Stimulated activated naive B cell treated with anti-CD40 and anti-IgM and Interleukin-4, amounts not matched to agents 10 μg/mL and 1 μg/mL and 100 μg/mL, for 72 hours (primary cell): Measurements from ENCODE around the gene TSPAN14.

Experiments
- ATAC-seq, 2 donors: fragments of 150-1000 bp; cut with Tn5 transposase; replicated peaks; 2 replicates each; pipeline ENCODE4 v1.10.0; 2021; ENCODE audit warnings: moderate library complexity in 1 of 2
- DNase-seq: peaks from one replicate; pipeline ENCODE4 v3.0.0; 2021
- H3K27ac Mint-ChIP-seq: one replicate; pipeline ENCODE4 v1.8.0; 2022; ENCODE audit warnings: mild to moderate bottlenecking, mixed read lengths
- H3K27me3 Mint-ChIP-seq, 2 donors: one replicate each; pipeline ENCODE4 v1.8.0; 2022; ENCODE audit warnings: mixed read lengths in 2 of 2
- H3K36me3 Mint-ChIP-seq, 2 donors: one replicate each; pipeline ENCODE4 v1.8.0; 2022; ENCODE audit warnings: mixed read lengths in 2 of 2, mild to moderate bottlenecking in 1 of 2
- H3K4me1 Mint-ChIP-seq, 2 donors: one replicate each; pipeline ENCODE4 v1.8.0; 2022; ENCODE audit warnings: mixed read lengths in 2 of 2, mild to moderate bottlenecking in 1 of 2
- H3K4me3 Mint-ChIP-seq, 2 donors: one replicate each; pipeline ENCODE4 v1.8.0; 2022; ENCODE audit warnings: mild to moderate bottlenecking in 2 of 2, mixed read lengths in 2 of 2, moderate library complexity in 1 of 2
- H3K9me3 Mint-ChIP-seq, 2 donors: one replicate each; pipeline ENCODE4 v1.8.0; 2022; ENCODE audit warnings: mixed read lengths in 2 of 2, mild to moderate bottlenecking in 1 of 2

TSPAN14 gene

DNA sequence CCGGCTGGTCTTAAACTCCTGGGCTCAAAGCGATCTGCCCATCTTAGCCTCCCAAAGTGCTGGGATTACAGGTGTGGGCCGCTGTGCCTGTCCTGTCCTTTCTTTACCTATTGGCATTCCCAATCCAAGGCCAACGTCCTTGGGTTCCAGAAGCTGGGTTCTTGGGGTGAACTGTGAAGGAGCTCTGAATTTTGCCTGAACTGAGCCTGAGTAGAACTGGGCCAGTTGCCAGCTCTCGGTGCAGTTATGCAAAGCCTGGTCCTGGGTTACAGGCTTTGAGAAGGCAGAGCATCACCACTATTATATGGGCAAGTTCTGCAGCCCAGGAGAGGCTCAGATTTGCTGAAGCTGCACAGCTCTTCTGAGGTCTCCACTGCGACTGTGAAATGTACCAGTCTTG, 59.0 kb downstream of the TSPAN14 start:
- no peaks in the 10 kb centered on the region for H3K27me3 Mint-ChIP-seq
- DNase-seq (no peak), ATAC-seq (no peak)
- H3K4me3 Mint-ChIP-seq = no peak overlapping the region
- no peak overlapping the region for H3K27ac Mint-ChIP-seq
- H3K4me1 Mint-ChIP-seq = peaks cover 12 to 30% of the 10 kb centered on the region in 2 donors
- H3K9me3 Mint-ChIP-seq = no peaks in the 10 kb centered on the region
- H3K36me3 Mint-ChIP-seq = peaks cover 38 to 57% of the 10 kb centered on the region in 2 donors

DNA sequence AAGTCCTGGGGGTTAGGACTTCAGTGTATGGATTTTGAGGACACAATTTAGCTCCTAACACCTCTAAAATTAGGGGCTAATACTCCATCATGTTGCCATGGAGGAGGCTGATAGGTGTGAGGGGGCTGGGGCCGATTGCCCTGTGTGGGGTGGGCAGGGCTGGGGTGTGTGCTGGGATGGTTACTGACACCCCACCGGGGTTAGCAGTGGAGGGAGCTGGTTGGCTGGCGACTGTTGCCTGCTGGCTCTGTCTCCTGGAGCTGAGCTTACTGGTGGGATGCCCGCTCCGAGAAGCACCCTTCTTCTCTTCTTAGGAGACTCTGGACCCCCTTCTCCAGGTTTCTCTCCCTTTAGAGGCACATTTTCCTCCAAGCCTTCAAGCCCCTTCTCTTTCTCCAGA, 61.4 kb downstream of the TSPAN14 start:
- ATAC-seq (no peak), DNase-seq (no peak)
- Mint-ChIP-seq H3K4me3 (no peak overlapping the region), H3K4me1 (peaks cover 26 to 44% of the 10 kb centered on the region in 2 donors), H3K9me3 (no peaks in the 10 kb centered on the region), H3K27ac (no peak overlapping the region), H3K36me3 (peaks cover 38 to 58% of the 10 kb centered on the region in 2 donors), H3K27me3 (no peaks in the 10 kb centered on the region)

DNA sequence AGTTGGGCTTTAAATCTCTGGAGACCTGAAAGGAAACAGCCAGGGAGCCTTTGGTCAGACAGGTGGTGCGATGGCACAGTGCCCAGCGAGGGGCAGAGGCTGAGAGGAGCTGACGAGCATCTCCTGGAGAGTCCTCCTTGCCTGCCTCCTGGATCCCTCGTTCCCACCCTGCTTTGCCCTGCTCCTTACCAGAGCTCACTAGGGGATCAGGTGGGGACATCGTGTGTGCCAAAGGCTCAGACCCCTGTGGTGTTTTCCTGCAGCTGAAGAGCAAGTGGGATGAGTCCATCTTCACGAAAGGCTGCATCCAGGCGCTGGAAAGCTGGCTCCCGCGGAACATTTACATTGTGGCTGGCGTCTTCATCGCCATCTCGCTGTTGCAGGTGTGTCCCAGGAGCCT, 61.8 kb downstream of the TSPAN14 start:
- H3K9me3 Mint-ChIP-seq = no peaks in the 10 kb centered on the region
- H3K27ac Mint-ChIP-seq = no peak overlapping the region
- H3K27me3 Mint-ChIP-seq = no peaks in the 10 kb centered on the region
- ATAC-seq (no peak), DNase-seq (no peak)
- H3K4me1 Mint-ChIP-seq = peaks cover 30 to 47% of the 10 kb centered on the region in 2 donors
- H3K36me3 Mint-ChIP-seq = peaks cover 41 to 62% of the 10 kb centered on the region in 2 donors
- H3K4me3 Mint-ChIP-seq = no peak overlapping the region

DNA sequence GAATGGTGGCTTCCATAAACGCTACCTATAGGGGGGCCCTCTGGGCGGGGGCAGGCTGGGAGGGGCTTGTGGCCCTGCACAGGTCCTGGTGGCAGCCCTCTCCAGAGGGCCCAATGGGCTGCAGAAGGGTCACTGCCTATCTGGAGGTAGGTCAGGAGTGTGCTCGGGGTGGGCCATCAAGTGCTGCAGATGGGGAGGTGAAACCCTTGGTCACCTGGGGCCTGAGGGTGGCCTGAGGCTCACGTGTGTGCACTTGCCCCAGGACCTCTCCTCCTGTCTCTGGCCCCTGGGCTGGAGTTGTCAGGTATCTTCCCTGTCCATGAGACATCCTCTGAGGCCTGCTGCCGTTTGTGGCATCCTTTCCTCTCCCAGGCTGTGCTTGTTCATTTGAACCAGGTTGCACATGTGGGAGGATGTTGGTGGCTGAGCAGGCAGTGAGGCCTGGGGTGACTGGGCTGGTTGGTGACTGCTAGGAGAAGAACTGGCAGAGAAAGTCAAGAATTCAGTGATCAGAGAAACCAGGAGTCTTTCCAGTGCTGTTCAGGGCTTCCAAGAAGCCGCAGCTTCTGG, 62.5 kb downstream of the TSPAN14 start:
- Mint-ChIP-seq H3K27ac (no peak overlapping the region), H3K4me1 (peaks cover 31 to 42% of the 10 kb centered on the region in 2 donors), H3K27me3 (no peaks in the 10 kb centered on the region), H3K9me3 (no peaks in the 10 kb centered on the region), H3K4me3 (no peak overlapping the region), H3K36me3 (peaks cover 41 to 63% of the 10 kb centered on the region in 2 donors)
- DNase-seq (no peak), ATAC-seq (no peak)

DNA sequence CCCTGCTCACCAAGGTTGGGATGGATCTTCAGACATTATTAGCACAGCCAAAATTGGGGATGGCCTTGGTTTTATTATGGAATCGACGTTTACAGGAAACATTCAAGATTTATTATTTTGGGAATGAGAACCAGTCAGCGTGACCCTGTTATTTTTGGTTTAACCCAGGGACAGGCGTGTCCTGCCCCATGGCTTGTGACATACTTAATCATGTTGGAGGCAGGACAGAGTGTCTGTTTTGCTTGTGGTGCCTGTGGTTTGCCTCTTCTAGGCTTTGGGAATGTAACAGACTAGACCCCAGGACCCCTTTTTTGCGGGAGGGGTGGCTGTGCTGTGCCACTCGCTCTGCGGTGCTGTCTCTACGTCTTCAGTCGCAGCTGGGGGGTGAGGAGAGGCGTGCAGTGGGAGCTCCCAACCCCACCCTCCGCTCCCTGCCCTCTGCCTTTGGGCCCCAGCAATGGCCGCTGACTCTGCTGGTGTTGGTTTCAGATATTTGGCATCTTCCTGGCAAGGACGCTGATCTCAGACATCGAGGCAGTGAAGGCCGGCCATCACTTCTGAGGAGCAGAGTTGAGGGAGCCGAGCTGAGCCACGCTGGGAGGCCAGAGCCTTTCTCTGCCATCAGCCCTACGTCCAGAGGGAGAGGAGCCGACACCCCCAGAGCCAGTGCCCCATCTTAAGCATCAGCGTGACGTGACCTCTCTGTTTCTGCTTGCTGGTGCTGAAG, 63.5 kb downstream of the TSPAN14 start:
- Mint-ChIP-seq H3K27ac (no peak overlapping the region), H3K36me3 (peaks cover 34 to 57% of the 10 kb centered on the region in 2 donors)

DNA sequence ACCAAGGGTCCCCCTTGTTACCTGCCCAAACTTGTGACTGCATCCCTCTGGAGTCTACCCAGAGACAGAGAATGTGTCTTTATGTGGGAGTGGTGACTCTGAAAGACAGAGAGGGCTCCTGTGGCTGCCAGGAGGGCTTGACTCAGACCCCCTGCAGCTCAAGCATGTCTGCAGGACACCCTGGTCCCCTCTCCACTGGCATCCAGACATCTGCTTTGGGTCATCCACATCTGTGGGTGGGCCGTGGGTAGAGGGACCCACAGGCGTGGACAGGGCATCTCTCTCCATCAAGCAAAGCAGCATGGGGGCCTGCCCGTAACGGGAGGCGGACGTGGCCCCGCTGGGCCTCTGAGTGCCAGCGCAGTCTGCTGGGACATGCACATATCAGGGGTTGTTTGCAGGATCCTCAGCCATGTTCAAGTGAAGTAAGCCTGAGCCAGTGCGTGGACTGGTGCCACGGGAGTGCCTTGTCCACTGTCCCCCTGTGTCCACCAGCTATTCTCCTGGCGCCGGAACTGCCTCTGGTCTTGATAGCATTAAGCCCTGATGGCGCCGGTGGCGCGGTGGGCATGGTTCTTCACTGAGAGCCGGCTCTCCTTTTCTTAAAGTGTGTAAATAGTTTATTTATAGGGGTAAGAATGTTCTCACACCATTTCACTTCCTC, 64.2 kb downstream of the TSPAN14 start:
- H3K4me3 Mint-ChIP-seq = peak overlapping the region in 1 of 2 donors; percentile 4
- peaks cover 34 to 50% of the 10 kb centered on the region in 2 donors for H3K36me3 Mint-ChIP-seq
- H3K4me1 Mint-ChIP-seq = peaks cover 33 to 41% of the 10 kb centered on the region in 2 donors

More for the DNA sequence above, 63.5 kb downstream of the TSPAN14 start:
- no peak overlapping the region for H3K4me3 Mint-ChIP-seq
- no peaks in the 10 kb centered on the region for H3K9me3 Mint-ChIP-seq
- ATAC-seq = no peak
- no peaks in the 10 kb centered on the region for H3K27me3 Mint-ChIP-seq
- peaks cover 31 to 41% of the 10 kb centered on the region in 2 donors for H3K4me1 Mint-ChIP-seq
- no peak for DNase-seq

DNA sequence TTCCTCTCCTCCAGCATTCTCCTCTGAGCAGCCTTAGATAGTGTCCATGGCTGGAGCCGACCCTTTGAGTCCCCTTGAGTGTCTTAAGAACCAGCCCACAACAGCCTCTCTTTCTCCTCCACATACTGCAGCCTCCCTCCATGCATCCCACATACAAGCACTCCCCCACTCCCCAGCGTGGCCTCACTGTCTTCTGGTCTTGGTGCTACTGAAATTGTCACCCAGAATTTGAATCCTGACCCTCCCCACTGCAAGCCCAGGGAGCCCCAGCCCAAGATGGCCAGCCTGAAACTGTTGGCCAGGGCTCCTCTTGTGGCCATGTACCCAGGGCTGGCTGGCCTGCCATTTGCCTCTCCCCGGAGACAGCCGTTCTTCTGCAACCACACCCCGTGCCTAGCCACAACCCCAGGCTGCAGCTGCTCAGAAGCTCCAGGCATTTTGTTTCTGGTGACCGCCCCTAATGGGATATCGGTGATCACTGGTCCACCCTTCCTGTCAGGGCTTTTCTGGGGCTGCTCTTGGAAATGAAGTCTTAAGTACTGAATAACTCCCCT, 64.8 kb downstream of the TSPAN14 start:
- Mint-ChIP-seq H3K27me3 (no peaks in the 10 kb centered on the region), H3K9me3 (no peaks in the 10 kb centered on the region), H3K4me3 (peak overlapping the region; percentile 4 to 39), H3K4me1 (peaks cover 37 to 46% of the 10 kb centered on the region in 2 donors), H3K36me3 (peaks cover 34 to 47% of the 10 kb centered on the region in 2 donors), H3K27ac (peak overlapping the region; percentile 60)
- DNase-seq = no peak
- peak; percentile 28 to 38 for ATAC-seq

More for the DNA sequence above, 64.2 kb downstream of the TSPAN14 start:
- no peaks in the 10 kb centered on the region for H3K27me3 Mint-ChIP-seq
- H3K9me3 Mint-ChIP-seq = no peaks in the 10 kb centered on the region
- ATAC-seq = peak; percentile 70 to 77
- DNase-seq = no peak
- H3K27ac Mint-ChIP-seq = peak overlapping the region; percentile 60

DNA sequence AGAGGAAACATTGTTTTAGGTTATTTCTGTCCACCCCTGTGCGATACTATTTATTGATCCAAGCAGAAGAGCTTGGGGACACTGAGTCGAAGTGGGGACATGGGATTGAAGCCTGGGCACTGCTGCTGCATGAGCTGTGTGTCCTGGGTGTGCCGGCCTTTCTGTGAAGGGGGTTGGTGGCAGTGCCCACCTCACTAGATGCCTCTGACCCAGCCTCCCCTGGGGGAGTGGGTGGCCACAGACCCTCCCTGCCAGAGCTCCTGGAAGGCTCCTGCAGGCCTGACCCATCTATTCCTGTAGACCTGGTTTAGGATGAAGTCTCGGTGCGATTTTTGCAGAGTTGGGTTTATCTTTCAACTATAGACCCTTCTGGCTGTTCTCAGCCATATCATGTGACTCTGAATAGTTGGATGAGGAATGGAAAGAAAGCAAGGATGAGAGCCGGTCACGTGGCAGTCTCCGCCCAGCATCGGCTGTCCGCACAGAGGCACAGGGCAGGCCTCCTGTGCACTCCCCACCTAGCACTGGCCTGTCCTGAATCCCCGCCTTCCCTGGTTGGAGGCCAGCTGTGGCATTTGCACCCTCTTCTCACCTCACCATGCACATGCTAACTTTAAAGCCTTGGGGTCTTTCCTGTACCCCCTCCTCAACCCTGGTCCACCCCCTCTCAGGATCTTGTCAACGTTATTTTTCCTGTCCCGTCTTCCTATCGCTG, 66.0 kb downstream of the TSPAN14 start:
- DNase-seq (no peak), ATAC-seq (no peak)
- H3K36me3 Mint-ChIP-seq = peaks cover 26 to 39% of the 10 kb centered on the region in 2 donors
- H3K4me1 Mint-ChIP-seq = peaks cover 38 to 49% of the 10 kb centered on the region in 2 donors
- H3K4me3 Mint-ChIP-seq = no peak overlapping the region
- H3K27me3 Mint-ChIP-seq = no peaks in the 10 kb centered on the region
- H3K27ac Mint-ChIP-seq = no peak overlapping the region
- H3K9me3 Mint-ChIP-seq = no peaks in the 10 kb centered on the region

DNA sequence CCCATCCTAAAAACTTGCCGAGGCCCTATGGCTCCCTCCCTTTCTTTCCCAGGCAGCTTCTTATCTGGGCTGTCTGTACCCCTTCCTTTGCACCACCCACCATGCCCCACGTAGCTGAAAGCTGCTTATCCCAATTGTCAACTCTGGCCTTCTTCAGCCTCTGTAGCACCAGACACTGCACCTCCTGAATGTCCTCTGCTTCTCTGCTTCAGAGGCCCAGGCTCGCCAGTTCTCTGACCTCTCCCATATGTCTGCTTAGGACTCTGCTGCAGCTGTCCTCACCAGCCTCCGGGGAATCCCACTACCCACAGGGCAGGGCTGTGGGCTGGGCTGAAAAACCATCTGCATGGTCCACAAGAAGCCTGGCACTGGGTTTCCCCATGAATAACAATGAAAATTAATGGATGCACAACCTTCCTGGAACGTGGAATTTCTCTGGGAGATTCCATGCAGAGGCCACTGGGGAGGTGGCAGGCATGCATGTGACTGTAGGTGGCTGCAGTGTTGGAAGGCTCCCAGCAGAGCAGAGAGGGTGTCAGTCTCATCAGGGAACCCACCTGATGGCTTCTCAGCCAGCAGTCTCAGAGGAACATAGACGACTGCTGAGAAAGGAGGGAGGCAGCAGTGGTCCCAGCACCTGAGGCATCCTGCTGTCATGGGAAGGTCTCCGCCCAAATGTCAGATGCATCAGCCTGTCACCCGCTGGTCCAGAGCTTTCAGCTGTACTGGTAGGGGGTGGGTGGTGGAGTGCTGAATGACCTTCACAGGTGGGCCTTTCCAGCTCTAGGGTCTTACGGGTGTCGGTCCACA, 66.8 kb downstream of the TSPAN14 start:
- H3K4me1 Mint-ChIP-seq = peaks cover 38 to 49% of the 10 kb centered on the region in 2 donors
- H3K4me3 Mint-ChIP-seq = no peak overlapping the region
- H3K36me3 Mint-ChIP-seq = peaks cover 24 to 39% of the 10 kb centered on the region in 2 donors
- H3K9me3 Mint-ChIP-seq = no peaks in the 10 kb centered on the region
- peak in 1 of 2 donors; percentile 33 for ATAC-seq
- no peak for DNase-seq
- no peaks in the 10 kb centered on the region for H3K27me3 Mint-ChIP-seq
- H3K27ac Mint-ChIP-seq = no peak overlapping the region

DNA sequence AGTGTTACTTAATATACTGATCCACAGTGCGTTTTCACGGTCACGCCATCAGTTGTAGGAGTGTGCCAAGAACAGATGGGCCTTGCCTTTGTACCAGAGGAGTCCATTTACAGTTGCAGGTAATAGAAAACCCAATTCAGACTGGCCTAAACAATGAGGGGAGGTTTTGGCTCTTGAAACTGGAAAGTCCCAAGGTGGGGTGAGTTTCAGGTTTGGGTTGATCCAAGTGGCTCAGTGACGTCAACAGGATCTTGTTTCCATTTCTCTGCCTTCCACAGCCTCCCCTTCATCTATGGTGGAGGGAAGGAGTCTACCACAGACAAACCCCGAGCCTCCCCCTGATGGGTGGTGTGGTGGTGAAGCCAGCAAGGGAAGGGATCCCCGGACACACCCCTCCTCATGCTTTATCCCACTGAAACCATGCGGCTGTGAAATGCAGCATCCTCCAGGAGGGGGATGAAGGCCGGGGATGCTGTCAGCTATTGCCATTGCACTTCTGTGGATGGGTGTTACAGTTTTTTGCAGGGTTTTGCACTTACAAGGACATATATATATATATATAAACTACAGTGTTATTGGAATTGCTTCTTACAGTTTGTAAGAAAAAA, 68.8 kb downstream of the TSPAN14 start:
- peaks cover 12 to 21% of the 10 kb centered on the region in 2 donors for H3K36me3 Mint-ChIP-seq
- DNase-seq = no peak
- H3K4me3 Mint-ChIP-seq = no peak overlapping the region
- H3K4me1 Mint-ChIP-seq = peaks cover 29 to 31% of the 10 kb centered on the region in 2 donors
- H3K27ac Mint-ChIP-seq = no peak overlapping the region
- ATAC-seq = no peak
- no peaks in the 10 kb centered on the region for H3K27me3 Mint-ChIP-seq
- no peaks in the 10 kb centered on the region for H3K9me3 Mint-ChIP-seq

DNA sequence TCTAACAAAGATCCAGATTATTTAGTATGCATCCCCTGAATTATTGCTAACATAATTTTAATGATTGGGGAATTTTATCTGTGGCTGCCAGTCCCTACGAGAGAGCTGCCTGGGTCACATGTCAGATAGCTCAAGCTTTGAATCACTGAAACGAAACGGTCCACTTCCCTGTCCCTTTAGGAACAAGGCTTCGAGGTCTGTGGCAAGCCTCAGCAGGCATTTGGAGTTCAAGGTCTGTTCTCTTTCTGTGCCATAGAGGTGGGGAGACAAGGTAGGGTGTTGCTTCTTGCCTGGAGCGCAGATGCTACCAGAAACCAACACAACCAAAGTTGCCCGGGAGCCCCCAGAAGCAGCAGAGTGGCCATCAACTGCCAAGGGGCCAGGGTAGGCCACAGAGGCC, 69.7 kb downstream of the TSPAN14 start:
- Mint-ChIP-seq H3K36me3 (peaks cover 6 to 11% of the 10 kb centered on the region in 2 donors), H3K4me1 (peaks cover 22 to 29% of the 10 kb centered on the region in 2 donors), H3K27me3 (no peaks in the 10 kb centered on the region), H3K9me3 (no peaks in the 10 kb centered on the region), H3K27ac (no peak overlapping the region), H3K4me3 (no peak overlapping the region)
- ATAC-seq (peak; percentile 33 to 44), DNase-seq (no peak)

DNA sequence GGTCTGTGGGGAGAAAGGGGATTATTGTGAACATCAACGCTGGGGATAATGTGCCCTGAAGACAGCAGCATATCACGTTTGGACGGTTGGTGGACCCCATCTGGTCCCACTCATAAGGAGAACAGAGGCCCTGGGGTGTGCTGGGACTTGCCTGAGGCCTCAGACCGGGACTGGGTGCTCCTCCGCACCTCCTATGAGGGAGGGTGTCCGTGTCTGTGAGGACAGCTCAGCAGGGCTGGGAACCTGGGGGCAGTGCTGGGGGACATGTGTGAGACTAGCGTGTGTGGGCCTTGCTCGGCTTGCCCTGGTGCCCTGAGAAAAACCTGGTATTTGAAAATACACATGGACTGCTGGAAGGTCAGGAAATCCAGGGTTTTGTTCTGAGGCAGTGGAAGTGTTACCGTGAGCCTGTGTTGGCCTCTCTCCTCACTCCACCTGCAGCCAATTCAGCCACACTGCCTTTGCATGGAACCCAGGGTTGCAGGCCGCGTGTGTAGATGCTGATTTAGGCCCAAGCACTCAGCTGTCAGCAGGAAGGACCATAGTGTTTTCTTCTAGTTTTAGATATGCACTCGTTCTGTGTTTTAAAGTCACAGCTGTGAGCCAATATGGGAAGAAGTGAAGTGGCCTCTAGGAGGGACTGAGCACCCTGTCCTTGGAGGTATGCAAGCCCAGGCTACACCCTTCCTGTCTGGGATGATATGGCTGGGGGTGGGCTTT, 70.2 kb downstream of the TSPAN14 start:
- H3K9me3 Mint-ChIP-seq = no peaks in the 10 kb centered on the region
- H3K27ac Mint-ChIP-seq = peak overlapping the region; percentile 27
- DNase-seq (no peak), ATAC-seq (peak in 1 of 2 donors; percentile 8)
- peaks cover 17 to 29% of the 10 kb centered on the region in 2 donors for H3K4me1 Mint-ChIP-seq
- H3K36me3 Mint-ChIP-seq = peaks cover 6 to 7% of the 10 kb centered on the region in 2 donors
- H3K27me3 Mint-ChIP-seq = no peaks in the 10 kb centered on the region
- no peak overlapping the region for H3K4me3 Mint-ChIP-seq
